ENCODE measurements around the gene ZSWIM8.

- no peak for TF ChIP-seq POLR2AphosphoS5 (IDR thresholded peaks at IDR 0.05; ENCODE audit: low read depth)
- no peak for TF ChIP-seq CREB1 (CRISPR knock-in tag; IDR thresholded peaks at IDR 0.05; ENCODE audit: low read depth)
- TF ChIP-seq EZH2phosphoT487 (IDR thresholded peaks at IDR 0.05; ENCODE audit: unreplicated experiment) = no peak
Observed at GRCh38 chr10:73800560-73801252, 15.3 kb downstream of the ZSWIM8 start.

All from GM23338 (cell line).